Adrenal gland (tissue), 5 donors: ENCODE results near the gene PPP1R14B.

Experiments used
- POLR2A ChIP-seq, 2 donors: fragments of 450-650 bp; IDR thresholded peaks; one replicate each; pipeline ENCODE4 v1.6.1; 2017; ENCODE audit warnings: antibody characterized with exemption in 2 of 2, mild to moderate bottlenecking in 2 of 2, moderate library complexity in 1 of 2
- TF ChIP-seq, protein P1 (sequence below), 6 experiments: fragments of 450-650 bp in 4 of 6; fragments of 200-600 bp in 2 of 6; sonication (generic) in 1 of 6; IDR thresholded peaks; 1 replicate in 5 of 6; 2 replicates in 1 of 6; pipeline versions ENCODE4 v1.5.1 to v1.8.0; 2016 to 2021; ENCODE audit warnings: antibody characterized with exemption in 6 of 6, mild to moderate bottlenecking in 2 of 6, moderate library complexity in 1 of 6
- donor health status: DM: no; HTN: no; CAD: no.

DNA sequence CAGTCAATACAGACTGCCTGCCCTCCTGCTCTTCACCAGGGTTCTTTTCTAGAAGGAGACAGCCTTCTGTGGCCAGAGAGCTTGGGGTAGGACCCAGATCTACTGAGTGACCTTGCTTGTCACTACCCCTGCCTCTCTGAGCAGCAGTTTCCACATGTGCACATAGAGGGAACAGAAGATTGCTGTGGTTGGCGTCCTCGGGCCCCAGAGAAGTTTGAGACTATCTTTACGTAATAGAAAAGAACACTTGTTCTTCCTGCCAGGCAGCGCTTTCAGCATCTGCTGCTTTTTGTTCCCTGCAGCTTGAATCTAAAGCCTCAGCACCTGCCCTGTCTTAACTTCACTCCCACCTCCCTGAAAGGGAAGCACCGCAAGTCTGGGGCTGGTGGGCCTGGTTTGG, 7.7 kb downstream of the PPP1R14B start:
- no peak for TF ChIP-seq POLR2A (IDR thresholded peaks at IDR 0.05)
- TF ChIP-seq, protein P1, sequence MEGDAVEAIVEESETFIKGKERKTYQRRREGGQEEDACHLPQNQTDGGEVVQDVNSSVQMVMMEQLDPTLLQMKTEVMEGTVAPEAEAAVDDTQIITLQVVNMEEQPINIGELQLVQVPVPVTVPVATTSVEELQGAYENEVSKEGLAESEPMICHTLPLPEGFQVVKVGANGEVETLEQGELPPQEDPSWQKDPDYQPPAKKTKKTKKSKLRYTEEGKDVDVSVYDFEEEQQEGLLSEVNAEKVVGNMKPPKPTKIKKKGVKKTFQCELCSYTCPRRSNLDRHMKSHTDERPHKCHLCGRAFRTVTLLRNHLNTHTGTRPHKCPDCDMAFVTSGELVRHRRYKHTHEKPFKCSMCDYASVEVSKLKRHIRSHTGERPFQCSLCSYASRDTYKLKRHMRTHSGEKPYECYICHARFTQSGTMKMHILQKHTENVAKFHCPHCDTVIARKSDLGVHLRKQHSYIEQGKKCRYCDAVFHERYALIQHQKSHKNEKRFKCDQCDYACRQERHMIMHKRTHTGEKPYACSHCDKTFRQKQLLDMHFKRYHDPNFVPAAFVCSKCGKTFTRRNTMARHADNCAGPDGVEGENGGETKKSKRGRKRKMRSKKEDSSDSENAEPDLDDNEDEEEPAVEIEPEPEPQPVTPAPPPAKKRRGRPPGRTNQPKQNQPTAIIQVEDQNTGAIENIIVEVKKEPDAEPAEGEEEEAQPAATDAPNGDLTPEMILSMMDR (IDR thresholded peaks at IDR 0.05): no peak
